Caco-2 (cell line): ENCODE results near the gene PRDM8. TPM values are rescaled to one million over a fixed set of nuclear protein-coding genes. Genes with fewer than 3 reads are reported as not detected.
A peak's percentile ranks its signal among the peaks of the same experiment; 100 is the strongest.

Source experiments
- BruUV-seq: library from RNA; stranded (reverse); fragments of 400-500 nt; replicated peaks from 2 replicates; lab custom pipeline; 2021; lab: Mats Ljungman, UMichigan
- CTCF ChIA-PET: fragments of 300-600 bp; sonication (Branson Sonifier 250); formaldehyde crosslinking; loops from one replicate; lab custom pipeline; 2022; ENCODE audit warnings: antibody characterized with exemption; lab: Charles Lee
- POLR2A ChIA-PET: fragments of 300-600 bp; sonication (Branson Sonifier 250); formaldehyde crosslinking; loops from one replicate; lab custom pipeline; 2022; ENCODE audit warnings: antibody characterized with exemption; lab: Charles Lee
- DNase-seq, 2 experiments: peaks; one replicate each; pipeline versions ENCODE4 v3.0.0 to v3.0.0-alpha.2; 2020 to 2022
- H3K27me3 ChIP-seq: replicated peaks from 2 replicates; pipeline ENCODE4 v1.6.0; 2011; ENCODE audit warnings: low read length; ENCODE audit not compliant: control insufficient read depth, insufficient read depth
- H3K36me3 ChIP-seq: 2 replicates; pipeline ENCODE4 v1.5.1; 2011; ENCODE audit warnings: low read length; ENCODE audit not compliant: control insufficient read depth, insufficient read depth
- H3K4me1 ChIP-seq: fragments of 250-450 bp; sonication (Bioruptor Pico); 2 replicates; pipeline ENCODE4 v1.5.1; 2020; ENCODE audit warnings: mild to moderate bottlenecking
- H3K4me3 ChIP-seq: 2 replicates; pipeline ENCODE4 v1.5.1; 2011; ENCODE audit warnings: low read depth, mild to moderate bottlenecking, control low read depth, low read length
- H3K9me3 ChIP-seq: fragments of 250-450 bp; sonication (Bioruptor Pico); 2 replicates; pipeline ENCODE4 v1.5.1; 2020; ENCODE audit warnings: mild to moderate bottlenecking, moderate library complexity
- H3K27ac Mint-ChIP-seq: one replicate; pipeline ENCODE4 v1.8.0; 2022; ENCODE audit warnings: mixed read lengths; ENCODE audit not compliant: unreplicated experiment
- H3K27me3 Mint-ChIP-seq: one replicate; pipeline ENCODE4 v1.8.0; 2022; ENCODE audit warnings: mixed read lengths; ENCODE audit not compliant: insufficient read depth, unreplicated experiment
- H3K36me3 Mint-ChIP-seq: one replicate; pipeline ENCODE4 v1.8.0; 2022; ENCODE audit warnings: mild to moderate bottlenecking, mixed read lengths; ENCODE audit not compliant: insufficient read depth, unreplicated experiment
- H3K4me1 Mint-ChIP-seq: one replicate; pipeline ENCODE4 v1.8.0; 2022; ENCODE audit warnings: low read depth, mixed read lengths; ENCODE audit not compliant: unreplicated experiment
- H3K4me3 Mint-ChIP-seq: one replicate; pipeline ENCODE4 v1.8.0; 2022; ENCODE audit warnings: mild to moderate bottlenecking, moderate library complexity, mixed read lengths; ENCODE audit not compliant: unreplicated experiment
- H3K9me3 Mint-ChIP-seq: one replicate; pipeline ENCODE4 v1.8.0; 2022; ENCODE audit warnings: mixed read lengths; ENCODE audit not compliant: unreplicated experiment
- intact Hi-C: fragments of 100-400 bp; cut with micrococcal nuclease; formaldehyde crosslinking; loops from one replicate; pipeline ENCODE4 v1.10.0; 2022; ENCODE audit not compliant: unreplicated experiment
- total RNA-seq: library from RNA; stranded (reverse); gene quantifications from 2 replicates; pipeline ENCODE4 v1.2.3, GENCODE V29; 2022
- TF ChIP-seq, protein P1 (sequence below), 2 experiments: fragments of 200-600 bp in 1 of 2; IDR thresholded peaks; 1 replicate in 1 of 2; 2 replicates in 1 of 2; pipeline versions ENCODE4 v1.5.1 to v1.8.0; 2011 to 2022; ENCODE audit warnings: antibody characterized with exemption in 1 of 2, control low read depth in 1 of 2, inconsistent platforms in 1 of 2, low read depth in 1 of 2, low read length in 1 of 2, mild to moderate bottlenecking in 1 of 2, moderate library complexity in 1 of 2; ENCODE audit not compliant: insufficient read depth in 1 of 2, severe bottlenecking in 1 of 2, unreplicated experiment in 1 of 2

The PRDM8 gene
- total RNA-seq, 1 experiment from 2014 or later = not detected

GRCh38 chr4:80182237-80182866 lies 15.0 kb upstream of the PRDM8 start:
- no peak overlapping the region for H3K4me3 Mint-ChIP-seq
- no peak overlapping the region for H3K4me3 ChIP-seq
- POLR2A ChIA-PET = no interaction called here
- H3K9me3 Mint-ChIP-seq = no peaks in the 10 kb centered on the region
- CTCF ChIA-PET = interaction anchor here (1.0 kb wide), 1 partner anchor 32 kb away, joined by 3 read pairs; no protein-coding TSS in a partner anchor
- H3K27me3 ChIP-seq = no peaks in the 10 kb centered on the region
- no TSS peak for BruUV-seq
- TF ChIP-seq, protein P1, sequence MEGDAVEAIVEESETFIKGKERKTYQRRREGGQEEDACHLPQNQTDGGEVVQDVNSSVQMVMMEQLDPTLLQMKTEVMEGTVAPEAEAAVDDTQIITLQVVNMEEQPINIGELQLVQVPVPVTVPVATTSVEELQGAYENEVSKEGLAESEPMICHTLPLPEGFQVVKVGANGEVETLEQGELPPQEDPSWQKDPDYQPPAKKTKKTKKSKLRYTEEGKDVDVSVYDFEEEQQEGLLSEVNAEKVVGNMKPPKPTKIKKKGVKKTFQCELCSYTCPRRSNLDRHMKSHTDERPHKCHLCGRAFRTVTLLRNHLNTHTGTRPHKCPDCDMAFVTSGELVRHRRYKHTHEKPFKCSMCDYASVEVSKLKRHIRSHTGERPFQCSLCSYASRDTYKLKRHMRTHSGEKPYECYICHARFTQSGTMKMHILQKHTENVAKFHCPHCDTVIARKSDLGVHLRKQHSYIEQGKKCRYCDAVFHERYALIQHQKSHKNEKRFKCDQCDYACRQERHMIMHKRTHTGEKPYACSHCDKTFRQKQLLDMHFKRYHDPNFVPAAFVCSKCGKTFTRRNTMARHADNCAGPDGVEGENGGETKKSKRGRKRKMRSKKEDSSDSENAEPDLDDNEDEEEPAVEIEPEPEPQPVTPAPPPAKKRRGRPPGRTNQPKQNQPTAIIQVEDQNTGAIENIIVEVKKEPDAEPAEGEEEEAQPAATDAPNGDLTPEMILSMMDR (IDR thresholded peaks at IDR 0.05; ENCODE audit: insufficient read depth in 1 of 2, low read depth in 1 of 2, low read length in 1 of 2, severe bottlenecking in 1 of 2, unreplicated experiment in 1 of 2) = no peak
- DNase-seq = no peak
- no peak overlapping the region for H3K27ac Mint-ChIP-seq
- H3K4me1 Mint-ChIP-seq = no peaks in the 10 kb centered on the region
- H3K36me3 ChIP-seq = no peaks in the 10 kb centered on the region
- H3K4me1 ChIP-seq = no peaks in the 10 kb centered on the region
- intact Hi-C loops = no loop called here
- H3K27me3 Mint-ChIP-seq = peaks cover 22% of the 10 kb centered on the region
- no peaks in the 10 kb centered on the region for H3K36me3 Mint-ChIP-seq
- no peaks in the 10 kb centered on the region for H3K9me3 ChIP-seq

- H3K4me3 ChIP-seq = peak overlapping the region; percentile 7; the same call in 1 of the 2 replicates
- H3K36me3 Mint-ChIP-seq = no peaks in the 10 kb centered on the region
- peaks cover 25% of the 10 kb centered on the region for H3K27me3 Mint-ChIP-seq
- H3K9me3 ChIP-seq = no peaks in the 10 kb centered on the region
- ChIA-PET POLR2A (no interaction called here), CTCF (interaction anchor here (0.6 to 1.0 kb wide), 2 partner anchors 18 to 31 kb away, joined by 3 to 4 read pairs; no protein-coding TSS in a partner anchor)
- H3K27ac Mint-ChIP-seq = no peak overlapping the region
- BruUV-seq = no TSS peak
- H3K27me3 ChIP-seq = no peaks in the 10 kb centered on the region
- DNase-seq = no peak
- no peaks in the 10 kb centered on the region for H3K4me1 ChIP-seq
- H3K9me3 Mint-ChIP-seq = no peaks in the 10 kb centered on the region
- peak overlapping the region; percentile 50 for H3K4me3 Mint-ChIP-seq
- no peaks in the 10 kb centered on the region for H3K4me1 Mint-ChIP-seq
- TF ChIP-seq, protein P1 (IDR thresholded peaks at IDR 0.05; ENCODE audit: insufficient read depth in 1 of 2, low read depth in 1 of 2, low read length in 1 of 2, severe bottlenecking in 1 of 2, unreplicated experiment in 1 of 2) = no peak
- intact Hi-C loops = loop anchor here (1.0 kb wide), 1 partner anchor 32 kb away; no protein-coding TSS in a partner anchor
- H3K36me3 ChIP-seq = no peaks in the 10 kb centered on the region
These were observed 13.9 kb upstream of the PRDM8 start for GRCh38 chr4:80183250-80184052.

GRCh38 chr4:80184053-80184824 lies 13.1 kb upstream of the PRDM8 start:
- intact Hi-C loops = loop anchor here (1.0 kb wide), 1 partner anchor 31 kb away; no protein-coding TSS in a partner anchor
- BruUV-seq = no TSS peak
- peak; percentile 54 to 79 for DNase-seq
- Mint-ChIP-seq H3K36me3 (no peaks in the 10 kb centered on the region), H3K27me3 (peaks cover 25% of the 10 kb centered on the region), H3K4me1 (no peaks in the 10 kb centered on the region), H3K27ac (no peak overlapping the region), H3K4me3 (peak overlapping the region; percentile 50), H3K9me3 (no peaks in the 10 kb centered on the region)
- Histone ChIP-seq H3K9me3 (no peaks in the 10 kb centered on the region), H3K4me3 (peak overlapping the region; percentile 7; the same call in 1 of the 2 replicates), H3K4me1 (no peaks in the 10 kb centered on the region), H3K27me3 (no peaks in the 10 kb centered on the region), H3K36me3 (no peaks in the 10 kb centered on the region)
- ChIA-PET POLR2A (no interaction called here), CTCF (no interaction called here)
- TF ChIP-seq, protein P1 (IDR thresholded peaks at IDR 0.05; ENCODE audit: insufficient read depth in 1 of 2, low read depth in 1 of 2, low read length in 1 of 2, severe bottlenecking in 1 of 2, unreplicated experiment in 1 of 2) = peak; percentile 60 to 66
